ENCODE data around the gene ACP3. TPM values are rescaled to one million over a fixed set of nuclear protein-coding genes. Genes with fewer than 3 reads are reported as not detected.

Gene ACP3, protein sequence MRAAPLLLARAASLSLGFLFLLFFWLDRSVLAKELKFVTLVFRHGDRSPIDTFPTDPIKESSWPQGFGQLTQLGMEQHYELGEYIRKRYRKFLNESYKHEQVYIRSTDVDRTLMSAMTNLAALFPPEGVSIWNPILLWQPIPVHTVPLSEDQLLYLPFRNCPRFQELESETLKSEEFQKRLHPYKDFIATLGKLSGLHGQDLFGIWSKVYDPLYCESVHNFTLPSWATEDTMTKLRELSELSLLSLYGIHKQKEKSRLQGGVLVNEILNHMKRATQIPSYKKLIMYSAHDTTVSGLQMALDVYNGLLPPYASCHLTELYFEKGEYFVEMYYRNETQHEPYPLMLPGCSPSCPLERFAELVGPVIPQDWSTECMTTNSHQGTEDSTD
- polyA plus RNA-seq (2013, experiment 1 of 2) = 1.2 TPM
- polyA plus RNA-seq (2013, experiment 2 of 2) = 2.3 TPM

GRCh38 chr3:132317229-132317948 lies at the start of gene ACP3:
Gene ACP3, plus strand, starts transcription at chr3:132317407. Its CDS starts 50 bp downstream, at chr3:132317457.
- peaks cover 39% of the 10 kb centered on the region for H3K4me1 ChIP-seq (ENCODE audit: insufficient read depth, low read length)
- WGBS = 65% methylated on average over 6 of the region's 6 CpGs
- no peaks in the 10 kb centered on the region for H3K9me3 ChIP-seq (ENCODE audit: insufficient read depth, low read depth, low read length)
- H3K9ac ChIP-seq (ENCODE audit: low read depth, low read length) = no peak within 1 kb of the TSS
- H3K4me3 ChIP-seq (ENCODE audit: low read length) = peak within 1 kb of the TSS; percentile 24; the same call in 1 of the 2 replicates
- H3K27me3 ChIP-seq (ENCODE audit: insufficient read depth, low read length) = no peaks in the 10 kb centered on the region
- peak within 1 kb of the TSS; percentile 36; the same call in 1 of the 2 replicates for H3K27ac ChIP-seq (ENCODE audit: low read depth, low read length)
- H3K36me3 ChIP-seq (ENCODE audit: insufficient read depth, low read length) = no peaks in the 10 kb centered on the region

GRCh38 chr3:132268956-132269355 lies 48.3 kb upstream of the ACP3 start:
- no peaks in the 10 kb centered on the region for H3K4me1 ChIP-seq (ENCODE audit: insufficient read depth, low read length)
- WGBS = 87% methylated on average over 2 of the region's 2 CpGs
- H3K36me3 ChIP-seq (ENCODE audit: insufficient read depth, low read length) = no peaks in the 10 kb centered on the region
- H3K27me3 ChIP-seq (ENCODE audit: insufficient read depth, low read length) = no peaks in the 10 kb centered on the region
- H3K27ac ChIP-seq (ENCODE audit: low read depth, low read length) = no peak overlapping the region
- H3K4me3 ChIP-seq (ENCODE audit: low read length) = no peak overlapping the region
- no peaks in the 10 kb centered on the region; the same call in 1 of the 2 replicates for H3K9me3 ChIP-seq (ENCODE audit: insufficient read depth, low read depth, low read length)
- no peak overlapping the region for H3K9ac ChIP-seq (ENCODE audit: low read depth, low read length)

DNA sequence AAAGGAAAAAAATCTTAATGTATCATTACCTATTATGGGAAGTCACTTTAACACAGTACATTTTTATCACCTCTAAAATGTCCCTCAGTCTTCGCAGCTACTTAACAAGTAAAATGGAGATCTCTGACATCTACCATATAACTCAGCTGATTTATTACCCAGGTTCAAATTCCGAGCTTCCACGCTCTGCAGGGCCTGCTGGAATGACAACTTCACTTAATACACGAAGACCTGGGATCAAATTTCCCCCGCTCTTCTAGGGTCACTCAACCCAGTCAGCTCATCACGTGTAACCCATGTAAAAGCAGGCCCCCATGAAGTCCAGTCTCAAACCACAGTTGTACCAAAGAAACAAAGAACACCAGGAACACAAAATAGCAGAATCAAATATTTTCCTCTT lies 44.2 kb upstream of the ACP3 start:
- no peaks in the 10 kb centered on the region for H3K4me1 ChIP-seq (ENCODE audit: insufficient read depth, low read length)
- no peak overlapping the region for H3K27ac ChIP-seq (ENCODE audit: low read depth, low read length)
- H3K27me3 ChIP-seq (ENCODE audit: insufficient read depth, low read length) = no peaks in the 10 kb centered on the region
- no peak overlapping the region for H3K4me3 ChIP-seq (ENCODE audit: low read length)
- WGBS = 78% methylated on average over 6 of the region's 6 CpGs
- H3K9ac ChIP-seq (ENCODE audit: low read depth, low read length) = no peak overlapping the region
- peaks cover 11% of the 10 kb centered on the region for H3K9me3 ChIP-seq (ENCODE audit: insufficient read depth, low read depth, low read length)
- no peaks in the 10 kb centered on the region for H3K36me3 ChIP-seq (ENCODE audit: insufficient read depth, low read length)

DNA sequence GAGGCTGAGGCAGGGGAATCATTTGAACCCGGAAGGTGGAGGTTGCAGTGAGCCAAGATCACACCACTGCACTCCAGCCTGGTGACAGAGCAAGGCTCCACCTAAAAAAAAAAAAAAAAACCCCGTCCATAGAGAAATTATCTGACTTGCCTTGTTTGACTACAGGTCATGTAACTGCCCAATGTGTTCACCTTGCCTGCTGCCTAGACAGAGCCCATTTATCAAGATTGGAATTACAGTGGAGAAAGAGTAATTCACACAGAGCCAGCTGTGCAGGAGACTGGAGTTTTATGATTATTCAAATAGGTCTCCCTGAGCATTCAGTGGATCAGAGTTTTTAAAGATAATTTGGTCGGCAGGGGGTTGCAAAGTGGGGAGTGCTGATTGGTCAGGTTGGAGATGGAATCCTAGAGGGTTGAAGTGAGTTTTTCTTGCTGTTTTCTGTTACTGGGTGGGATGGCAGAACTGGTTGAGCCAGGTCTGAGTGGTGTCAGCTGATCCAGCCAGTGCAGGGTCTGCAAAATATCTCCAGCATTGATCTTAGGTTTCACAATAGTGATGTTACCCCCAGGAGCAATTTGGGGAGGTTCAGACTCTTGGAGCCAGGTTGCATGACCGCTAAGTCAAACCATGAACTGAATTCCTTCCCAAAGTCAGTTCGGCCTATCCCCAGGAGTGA lies 40.8 kb upstream of the ACP3 start:
- peaks cover 21% of the 10 kb centered on the region for H3K9me3 ChIP-seq (ENCODE audit: insufficient read depth, low read depth, low read length)
- no peaks in the 10 kb centered on the region for H3K4me1 ChIP-seq (ENCODE audit: insufficient read depth, low read length)
- WGBS = 96% methylated on average over 5 of the region's 5 CpGs
- H3K4me3 ChIP-seq (ENCODE audit: low read length) = no peak overlapping the region
- no peak overlapping the region for H3K27ac ChIP-seq (ENCODE audit: low read depth, low read length)
- no peak overlapping the region for H3K9ac ChIP-seq (ENCODE audit: low read depth, low read length)
- no peaks in the 10 kb centered on the region for H3K27me3 ChIP-seq (ENCODE audit: insufficient read depth, low read length)
- H3K36me3 ChIP-seq (ENCODE audit: insufficient read depth, low read length) = no peaks in the 10 kb centered on the region

DNA sequence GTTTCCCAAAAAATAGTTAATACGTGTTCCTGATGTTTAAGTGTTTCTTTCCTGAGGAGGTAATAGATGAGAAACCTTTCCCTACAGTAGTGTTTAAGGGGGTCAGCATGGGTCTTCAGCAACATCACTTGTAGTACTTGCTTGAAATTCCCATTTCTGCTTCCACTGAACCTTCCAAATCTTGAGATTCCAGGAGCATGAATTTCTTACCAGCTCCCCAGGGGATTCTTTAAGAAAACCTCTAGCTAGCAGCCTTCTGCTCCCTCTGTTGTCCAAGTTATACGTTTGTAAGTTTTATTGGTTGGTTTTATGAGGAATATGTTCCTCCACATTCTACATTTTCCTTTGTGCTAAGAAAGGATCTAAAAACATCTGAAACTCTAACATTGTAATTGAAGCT lies 38.2 kb upstream of the ACP3 start:
- 100% methylated on average over 1 of the region's 2 CpGs for WGBS
- Histone ChIP-seq H3K36me3 (ENCODE audit: insufficient read depth, low read length) (no peaks in the 10 kb centered on the region), H3K9me3 (ENCODE audit: insufficient read depth, low read depth, low read length) (peaks cover 21% of the 10 kb centered on the region), H3K4me1 (ENCODE audit: insufficient read depth, low read length) (peaks cover 8% of the 10 kb centered on the region), H3K4me3 (ENCODE audit: low read length) (no peak overlapping the region), H3K27me3 (ENCODE audit: insufficient read depth, low read length) (no peaks in the 10 kb centered on the region), H3K27ac (ENCODE audit: low read depth, low read length) (no peak overlapping the region), H3K9ac (ENCODE audit: low read depth, low read length) (no peak overlapping the region)

DNA sequence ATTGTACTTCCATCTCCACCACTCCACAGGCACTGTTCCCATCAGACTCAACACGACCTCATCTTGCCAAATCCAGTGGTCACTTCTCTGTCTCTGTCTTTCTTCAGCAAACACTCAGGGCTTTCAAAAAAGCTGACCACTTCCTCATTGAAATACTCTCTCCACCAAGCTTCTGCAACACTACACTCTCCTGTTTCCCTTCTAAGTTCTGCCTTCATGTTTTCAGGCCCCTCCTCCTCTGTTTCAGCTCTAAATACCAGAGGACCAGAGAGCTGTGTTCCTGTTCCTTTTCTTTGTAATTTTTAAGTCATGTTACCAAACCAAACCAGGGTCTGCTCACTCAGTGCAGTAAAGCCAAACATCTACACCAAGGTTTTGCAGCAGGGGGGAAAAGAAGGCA lies 33.8 kb upstream of the ACP3 start:
- Histone ChIP-seq H3K27ac (ENCODE audit: low read depth, low read length) (peak overlapping the region; percentile 69), H3K27me3 (ENCODE audit: insufficient read depth, low read length) (no peaks in the 10 kb centered on the region), H3K4me3 (ENCODE audit: low read length) (no peak overlapping the region), H3K9me3 (ENCODE audit: insufficient read depth, low read depth, low read length) (peaks cover 13% of the 10 kb centered on the region), H3K4me1 (ENCODE audit: insufficient read depth, low read length) (peaks cover 27% of the 10 kb centered on the region), H3K36me3 (ENCODE audit: insufficient read depth, low read length) (no peaks in the 10 kb centered on the region), H3K9ac (ENCODE audit: low read depth, low read length) (no peak overlapping the region)
- WGBS = 61% methylated on average over 1 of the region's 1 CpG

- H3K9ac ChIP-seq (ENCODE audit: low read depth, low read length) = no peak overlapping the region
- H3K27ac ChIP-seq (ENCODE audit: low read depth, low read length) = peak overlapping the region; percentile 69
- H3K27me3 ChIP-seq (ENCODE audit: insufficient read depth, low read length) = no peaks in the 10 kb centered on the region
- 85% methylated on average over 5 of the region's 5 CpGs for WGBS
- H3K4me1 ChIP-seq (ENCODE audit: insufficient read depth, low read length) = peaks cover 27% of the 10 kb centered on the region
- H3K36me3 ChIP-seq (ENCODE audit: insufficient read depth, low read length) = no peaks in the 10 kb centered on the region
- peaks cover 10% of the 10 kb centered on the region; the same call in 1 of the 2 replicates for H3K9me3 ChIP-seq (ENCODE audit: insufficient read depth, low read depth, low read length)
- H3K4me3 ChIP-seq (ENCODE audit: low read length) = no peak overlapping the region
Measured at GRCh38 chr3:132283916-132284405, 33.2 kb upstream of the ACP3 start.

DNA sequence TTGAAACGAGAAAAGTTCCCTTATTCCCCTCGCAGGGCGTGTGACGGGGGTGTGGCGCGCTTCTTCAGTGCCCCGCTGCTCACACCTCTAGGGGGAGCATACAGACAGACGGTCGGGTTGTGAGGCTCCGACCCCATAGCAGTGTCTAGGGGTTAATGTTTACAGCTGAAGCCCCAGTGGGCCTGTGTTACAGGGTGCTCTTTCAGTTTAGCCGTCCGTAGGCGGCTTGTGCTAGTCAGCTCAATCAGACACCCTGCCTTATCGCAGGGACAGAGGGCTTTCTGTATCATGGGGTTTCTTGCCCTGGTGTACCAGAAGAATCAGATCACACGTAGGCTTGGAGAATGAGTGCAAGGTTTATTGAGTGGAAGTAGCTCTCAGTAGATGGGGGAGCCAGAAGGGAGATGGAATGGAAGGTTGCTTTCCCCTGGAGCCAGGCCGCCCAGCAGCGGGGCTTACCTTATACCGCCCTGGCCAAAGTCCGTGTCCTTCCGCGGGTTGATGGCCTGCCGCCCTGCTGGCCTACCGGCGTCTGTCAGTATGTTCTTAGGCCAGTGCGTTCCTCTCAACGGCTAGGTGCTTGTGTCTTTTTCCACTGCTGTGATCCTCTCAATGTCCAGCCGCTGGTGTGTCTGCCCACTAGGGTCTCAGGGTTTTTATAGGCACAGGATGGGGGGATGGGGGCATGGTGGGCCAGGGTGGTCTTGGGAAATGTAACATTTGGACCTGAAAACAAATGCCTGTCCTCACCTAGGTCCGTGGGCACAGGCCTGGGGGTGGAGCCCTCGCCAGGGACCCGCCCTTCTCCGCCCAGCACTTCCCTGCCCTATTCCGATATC lies 32.2 kb upstream of the ACP3 start:
- no peaks in the 10 kb centered on the region for H3K36me3 ChIP-seq (ENCODE audit: insufficient read depth, low read length)
- no peaks in the 10 kb centered on the region for H3K27me3 ChIP-seq (ENCODE audit: insufficient read depth, low read length)
- H3K9me3 ChIP-seq (ENCODE audit: insufficient read depth, low read depth, low read length) = 0 out of 2 replicates have a peak, but pooled peaks cover 7% of the 10 kb centered on the region
- 84% methylated on average over 32 of the region's 32 CpGs for WGBS
- H3K27ac ChIP-seq (ENCODE audit: low read depth, low read length) = peak overlapping the region; percentile 67; the same call in 1 of the 2 replicates
- no peak overlapping the region; the same call in 1 of the 2 replicates for H3K4me3 ChIP-seq (ENCODE audit: low read length)
- no peak overlapping the region for H3K9ac ChIP-seq (ENCODE audit: low read depth, low read length)
- H3K4me1 ChIP-seq (ENCODE audit: insufficient read depth, low read length) = peaks cover 27% of the 10 kb centered on the region

- Histone ChIP-seq H3K36me3 (ENCODE audit: insufficient read depth, low read length) (no peaks in the 10 kb centered on the region), H3K4me1 (ENCODE audit: insufficient read depth, low read length) (peaks cover 27% of the 10 kb centered on the region), H3K27ac (ENCODE audit: low read depth, low read length) (peak overlapping the region; percentile 67; the same call in 1 of the 2 replicates), H3K9ac (ENCODE audit: low read depth, low read length) (no peak overlapping the region), H3K4me3 (ENCODE audit: low read length) (no peak overlapping the region; the same call in 1 of the 2 replicates), H3K27me3 (ENCODE audit: insufficient read depth, low read length) (no peaks in the 10 kb centered on the region), H3K9me3 (ENCODE audit: insufficient read depth, low read depth, low read length) (0 out of 2 replicates have a peak, but pooled peaks cover 7% of the 10 kb centered on the region)
- WGBS = 20% methylated on average over 2 of the region's 2 CpGs
Measured at GRCh38 chr3:132285620-132285945, 31.6 kb upstream of the ACP3 start.

- WGBS = 67% methylated on average over 1 of the region's 1 CpG
- Histone ChIP-seq H3K27me3 (ENCODE audit: insufficient read depth, low read length) (no peaks in the 10 kb centered on the region), H3K36me3 (ENCODE audit: insufficient read depth, low read length) (no peaks in the 10 kb centered on the region), H3K27ac (ENCODE audit: low read depth, low read length) (peak overlapping the region; percentile 28; the same call in 1 of the 2 replicates), H3K9ac (ENCODE audit: low read depth, low read length) (no peak overlapping the region), H3K4me3 (ENCODE audit: low read length) (no peak overlapping the region), H3K4me1 (ENCODE audit: insufficient read depth, low read length) (peaks cover 27% of the 10 kb centered on the region), H3K9me3 (ENCODE audit: insufficient read depth, low read depth, low read length) (0 out of 2 replicates have a peak, but pooled peaks cover 7% of the 10 kb centered on the region)
Measured at GRCh38 chr3:132286035-132286434, 31.2 kb upstream of the ACP3 start.
